ENCODE results near the gene UBL5. TPM values are rescaled to one million over a fixed set of nuclear protein-coding genes. Genes with fewer than 3 reads are reported as not detected.

Gene UBL5
- total RNA-seq, 1 donor from 2014 or later, result 258 TPM

DNA sequence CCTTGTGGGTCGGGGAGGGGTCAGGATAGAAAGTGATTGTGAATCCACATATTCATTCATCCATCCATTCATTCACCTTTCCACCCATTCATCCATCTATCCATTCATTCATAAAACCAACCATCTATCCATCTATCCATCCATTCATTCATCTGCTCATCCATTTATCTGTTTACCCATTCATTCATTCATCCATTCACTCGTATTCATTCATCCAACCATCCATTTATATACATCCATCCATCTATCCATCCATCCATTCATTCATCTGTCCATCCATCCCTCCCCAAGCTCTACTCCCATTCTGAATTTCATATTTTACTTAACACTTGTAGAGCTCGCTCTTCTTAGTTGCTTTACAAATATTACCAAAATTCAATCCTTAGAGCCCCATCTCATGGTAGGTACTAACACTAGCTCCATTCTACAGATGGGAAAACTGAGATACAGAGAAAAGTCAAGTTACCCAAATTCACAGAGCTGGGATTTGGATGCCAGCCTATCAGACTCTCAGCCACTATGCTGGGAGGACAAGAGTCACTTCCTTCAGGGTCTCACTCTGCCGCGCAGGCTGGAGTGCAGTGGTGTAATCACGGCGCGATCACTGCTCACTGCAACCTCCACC lies 45.0 kb downstream of the UBL5 start:
- Mint-ChIP-seq H3K9me3 (ENCODE audit: unreplicated experiment) (no peaks in the 10 kb centered on the region), H3K4me1 (ENCODE audit: unreplicated experiment) (no peaks in the 10 kb centered on the region), H3K27me3 (ENCODE audit: unreplicated experiment) (no peaks in the 10 kb centered on the region), H3K27ac (ENCODE audit: unreplicated experiment) (no peak overlapping the region), H3K4me3 (ENCODE audit: unreplicated experiment) (no peak overlapping the region), H3K36me3 (ENCODE audit: unreplicated experiment) (peaks cover 8% of the 10 kb centered on the region)
- TF ChIP-seq, protein P1, sequence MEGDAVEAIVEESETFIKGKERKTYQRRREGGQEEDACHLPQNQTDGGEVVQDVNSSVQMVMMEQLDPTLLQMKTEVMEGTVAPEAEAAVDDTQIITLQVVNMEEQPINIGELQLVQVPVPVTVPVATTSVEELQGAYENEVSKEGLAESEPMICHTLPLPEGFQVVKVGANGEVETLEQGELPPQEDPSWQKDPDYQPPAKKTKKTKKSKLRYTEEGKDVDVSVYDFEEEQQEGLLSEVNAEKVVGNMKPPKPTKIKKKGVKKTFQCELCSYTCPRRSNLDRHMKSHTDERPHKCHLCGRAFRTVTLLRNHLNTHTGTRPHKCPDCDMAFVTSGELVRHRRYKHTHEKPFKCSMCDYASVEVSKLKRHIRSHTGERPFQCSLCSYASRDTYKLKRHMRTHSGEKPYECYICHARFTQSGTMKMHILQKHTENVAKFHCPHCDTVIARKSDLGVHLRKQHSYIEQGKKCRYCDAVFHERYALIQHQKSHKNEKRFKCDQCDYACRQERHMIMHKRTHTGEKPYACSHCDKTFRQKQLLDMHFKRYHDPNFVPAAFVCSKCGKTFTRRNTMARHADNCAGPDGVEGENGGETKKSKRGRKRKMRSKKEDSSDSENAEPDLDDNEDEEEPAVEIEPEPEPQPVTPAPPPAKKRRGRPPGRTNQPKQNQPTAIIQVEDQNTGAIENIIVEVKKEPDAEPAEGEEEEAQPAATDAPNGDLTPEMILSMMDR (IDR thresholded peaks at IDR 0.05), result no peak
- no peak for DNase-seq (ENCODE audit: extremely low spot score, unreplicated experiment)

DNA sequence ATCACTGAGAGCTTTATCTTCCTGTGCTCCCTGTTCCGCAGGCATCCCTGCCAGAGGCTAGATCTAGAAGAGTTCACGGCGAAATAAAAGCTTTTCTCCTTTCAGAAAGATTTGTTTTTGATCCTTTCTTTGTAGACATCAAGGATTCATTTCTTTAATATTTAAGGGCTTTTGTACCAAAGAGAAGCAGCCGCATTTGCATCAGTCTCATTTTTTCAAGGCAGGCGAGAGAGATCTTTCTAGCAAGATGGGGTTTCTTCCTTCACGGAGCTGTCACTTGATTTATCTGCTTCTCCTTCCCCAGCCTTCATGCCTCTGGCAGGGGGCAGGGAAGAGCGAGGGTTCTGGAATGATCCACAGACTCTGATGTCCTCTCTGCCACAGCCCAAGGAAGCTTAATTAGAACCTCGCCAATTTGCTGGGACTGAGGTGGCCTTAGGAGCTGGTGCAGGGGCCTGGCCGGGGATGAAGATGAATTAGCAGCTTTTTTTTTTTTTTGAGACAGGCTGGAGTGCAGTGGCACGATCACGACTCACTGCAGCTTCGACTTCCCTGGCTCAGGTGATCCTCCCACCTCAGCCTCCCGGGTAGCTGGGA lies 47.4 kb downstream of the UBL5 start:
- Mint-ChIP-seq H3K27me3 (ENCODE audit: unreplicated experiment) (no peaks in the 10 kb centered on the region), H3K4me1 (ENCODE audit: unreplicated experiment) (no peaks in the 10 kb centered on the region), H3K36me3 (ENCODE audit: unreplicated experiment) (peaks cover 8% of the 10 kb centered on the region), H3K4me3 (ENCODE audit: unreplicated experiment) (no peak overlapping the region), H3K9me3 (ENCODE audit: unreplicated experiment) (no peaks in the 10 kb centered on the region), H3K27ac (ENCODE audit: unreplicated experiment) (no peak overlapping the region)
- no peak for DNase-seq (ENCODE audit: extremely low spot score, unreplicated experiment)
- TF ChIP-seq, protein P1 (IDR thresholded peaks at IDR 0.05), result no peak

DNA sequence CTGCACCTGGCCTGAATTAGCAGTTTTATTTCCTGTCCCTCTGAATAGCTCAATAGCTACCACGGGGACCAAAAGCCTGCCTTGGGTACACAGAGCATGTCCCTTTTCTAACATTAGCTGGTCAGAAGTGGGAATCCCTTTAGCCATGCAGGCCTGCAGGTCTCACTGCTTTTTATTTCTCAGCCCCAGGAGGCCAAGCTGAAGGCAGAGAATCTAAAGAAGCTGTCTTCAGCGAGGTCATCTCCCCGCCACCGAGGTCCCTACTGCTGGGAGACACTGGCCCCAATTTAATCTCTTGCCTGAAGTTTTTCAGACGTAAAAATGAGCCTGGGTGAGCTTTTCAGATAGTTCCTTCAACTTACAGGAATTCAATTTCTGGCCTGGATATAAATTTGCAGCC lies 48.1 kb downstream of the UBL5 start:
- Mint-ChIP-seq H3K4me3 (ENCODE audit: unreplicated experiment) (no peak overlapping the region), H3K27me3 (ENCODE audit: unreplicated experiment) (no peaks in the 10 kb centered on the region), H3K4me1 (ENCODE audit: unreplicated experiment) (no peaks in the 10 kb centered on the region), H3K27ac (ENCODE audit: unreplicated experiment) (no peak overlapping the region), H3K36me3 (ENCODE audit: unreplicated experiment) (peaks cover 8% of the 10 kb centered on the region), H3K9me3 (ENCODE audit: unreplicated experiment) (no peaks in the 10 kb centered on the region)
- DNase-seq (ENCODE audit: extremely low spot score, unreplicated experiment), result no peak
- TF ChIP-seq, protein P1 (IDR thresholded peaks at IDR 0.05), result no peak

DNA sequence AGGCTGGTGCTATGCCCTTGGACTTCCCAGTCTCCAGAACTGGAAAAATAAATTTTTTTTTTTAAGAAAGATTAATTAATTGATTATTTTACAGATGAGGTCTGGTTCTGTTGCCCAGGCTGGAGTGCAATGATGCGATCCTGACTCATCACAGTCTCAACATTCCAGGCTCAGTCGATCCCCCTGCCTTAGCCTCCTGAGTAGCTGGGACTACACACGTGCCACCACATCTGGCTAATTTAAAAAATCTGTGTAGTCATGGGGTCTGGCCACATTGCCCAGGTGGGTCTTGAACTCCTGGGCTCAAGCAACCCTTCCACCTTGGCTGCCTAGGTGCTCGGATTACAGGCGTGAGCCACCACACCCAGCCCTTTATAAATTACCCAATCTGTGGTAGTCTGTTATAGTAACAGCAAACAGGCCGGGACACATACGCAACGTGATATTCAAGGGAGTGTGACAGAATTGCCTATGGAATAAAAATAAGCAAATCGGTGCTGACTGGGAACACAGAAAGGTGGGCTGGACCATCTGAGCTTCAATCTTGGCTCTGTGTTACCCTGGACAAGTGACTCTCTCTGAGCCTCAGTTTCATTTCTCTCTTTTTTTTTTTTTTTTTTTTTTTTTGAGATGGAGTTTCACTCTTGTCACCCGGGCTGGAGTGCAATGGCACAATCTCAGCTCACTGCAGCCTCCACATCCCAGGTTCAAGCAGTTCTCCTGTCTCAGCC lies 50.2 kb downstream of the UBL5 start:
- TF ChIP-seq, protein P1 (IDR thresholded peaks at IDR 0.05), result no peak
- H3K27me3 Mint-ChIP-seq (ENCODE audit: unreplicated experiment), result no peaks in the 10 kb centered on the region
- no peaks in the 10 kb centered on the region for H3K4me1 Mint-ChIP-seq (ENCODE audit: unreplicated experiment)
- no peak overlapping the region for H3K4me3 Mint-ChIP-seq (ENCODE audit: unreplicated experiment)
- no peak overlapping the region for H3K27ac Mint-ChIP-seq (ENCODE audit: unreplicated experiment)
- peaks cover 5% of the 10 kb centered on the region for H3K36me3 Mint-ChIP-seq (ENCODE audit: unreplicated experiment)
- no peaks in the 10 kb centered on the region for H3K9me3 Mint-ChIP-seq (ENCODE audit: unreplicated experiment)
- no peak for DNase-seq (ENCODE audit: extremely low spot score, unreplicated experiment)

DNA sequence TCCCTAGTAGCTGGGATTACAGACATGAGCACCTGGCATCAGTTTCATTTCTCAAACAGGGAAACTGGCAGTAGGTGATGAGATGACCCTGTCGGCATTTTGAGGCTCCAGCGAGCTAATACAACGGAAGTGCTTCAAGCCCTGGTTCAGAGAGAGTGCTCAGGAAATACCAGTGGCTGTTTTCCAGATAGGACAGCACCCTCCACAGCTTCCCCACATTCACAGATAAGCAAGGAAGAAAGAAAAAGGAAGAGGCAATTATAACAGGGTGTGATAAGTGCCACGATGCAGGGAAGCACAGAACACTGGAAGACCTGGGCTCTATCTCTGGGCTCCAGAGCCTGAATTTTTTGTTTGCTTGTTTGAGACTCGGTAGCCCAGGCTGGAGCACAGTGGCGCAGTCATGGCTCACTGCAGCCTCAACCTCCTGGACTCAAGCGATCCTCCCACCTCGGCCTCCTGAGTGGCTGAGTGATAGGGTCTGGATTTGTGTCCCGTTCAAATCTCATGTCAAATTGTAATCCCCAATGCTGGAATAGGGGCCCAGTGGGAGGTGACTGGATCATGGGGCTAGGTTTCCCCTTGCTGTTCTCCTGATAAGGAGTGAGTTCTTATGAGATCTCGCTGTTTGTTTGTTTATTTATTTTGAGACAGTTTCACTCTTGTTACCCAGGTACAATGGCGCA lies 50.9 kb downstream of the UBL5 start:
- no peak overlapping the region for H3K4me3 Mint-ChIP-seq (ENCODE audit: unreplicated experiment)
- no peaks in the 10 kb centered on the region for H3K4me1 Mint-ChIP-seq (ENCODE audit: unreplicated experiment)
- no peaks in the 10 kb centered on the region for H3K9me3 Mint-ChIP-seq (ENCODE audit: unreplicated experiment)
- no peak overlapping the region for H3K27ac Mint-ChIP-seq (ENCODE audit: unreplicated experiment)
- H3K36me3 Mint-ChIP-seq (ENCODE audit: unreplicated experiment), result peaks cover 5% of the 10 kb centered on the region
- no peak for DNase-seq (ENCODE audit: extremely low spot score, unreplicated experiment)
- H3K27me3 Mint-ChIP-seq (ENCODE audit: unreplicated experiment), result no peaks in the 10 kb centered on the region
- TF ChIP-seq, protein P1 (IDR thresholded peaks at IDR 0.05), result no peak

All from osteocyte (in vitro differentiated cells).